ENCODE results near the gene RNF144A.

DNA sequence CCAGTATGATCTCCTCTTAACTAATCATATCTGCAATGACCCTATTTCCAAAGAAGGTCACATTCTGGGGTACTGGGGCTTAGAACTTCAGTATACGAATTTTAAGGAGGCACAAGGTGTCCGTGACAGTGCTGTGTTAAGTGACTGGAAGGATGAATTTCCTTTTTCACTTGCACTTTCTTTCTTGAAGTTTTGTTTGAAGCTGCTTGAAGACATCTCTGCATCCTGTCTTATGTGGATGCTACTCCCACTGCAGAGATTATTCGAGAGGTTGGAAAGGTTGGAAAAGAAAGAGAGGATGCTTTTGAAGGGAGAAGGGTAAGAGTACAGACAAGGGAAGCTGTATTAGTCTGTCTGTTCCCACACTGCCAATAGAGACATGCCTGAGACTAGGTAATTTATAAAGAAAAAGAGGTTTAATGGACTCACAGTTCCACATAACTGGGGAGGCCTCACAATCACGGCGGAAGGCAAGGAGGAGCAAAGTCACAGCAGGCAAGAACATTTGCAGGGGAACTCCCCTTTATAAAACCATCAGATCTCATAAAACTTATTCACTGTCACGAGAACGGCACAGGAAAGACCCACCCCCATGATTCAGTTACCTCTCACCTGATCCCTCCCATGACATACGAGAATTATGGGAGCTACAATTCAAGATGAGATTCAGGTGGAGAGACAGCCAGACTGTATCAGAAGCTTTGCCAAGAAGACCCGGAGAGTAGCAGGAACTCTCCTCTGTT, 3.6 kb upstream of the RNF144A start:
- TF ChIP-seq MXD4 (CRISPR knock-in tag; IDR thresholded peaks at IDR 0.05; ENCODE audit: borderline replicate concordance) = no peak
- no peak for TF ChIP-seq MAX (CRISPR knock-in tag; IDR thresholded peaks at IDR 0.05)
- TF ChIP-seq ZNF423 (CRISPR knock-in tag; IDR thresholded peaks at IDR 0.05) = no peak
- TF ChIP-seq ESRRA (CRISPR knock-in tag; IDR thresholded peaks at IDR 0.05; ENCODE audit: borderline replicate concordance) = no peak
- no peak for TF ChIP-seq SOX15 (CRISPR knock-in tag; IDR thresholded peaks at IDR 0.05)
- no peak for TF ChIP-seq CTCF (IDR thresholded peaks at IDR 0.05)
- TF ChIP-seq NR3C1 (CRISPR knock-in tag; conservative IDR thresholded peaks at IDR 0.05; ENCODE audit: low read depth) = no peak
- TF ChIP-seq, protein P1, sequence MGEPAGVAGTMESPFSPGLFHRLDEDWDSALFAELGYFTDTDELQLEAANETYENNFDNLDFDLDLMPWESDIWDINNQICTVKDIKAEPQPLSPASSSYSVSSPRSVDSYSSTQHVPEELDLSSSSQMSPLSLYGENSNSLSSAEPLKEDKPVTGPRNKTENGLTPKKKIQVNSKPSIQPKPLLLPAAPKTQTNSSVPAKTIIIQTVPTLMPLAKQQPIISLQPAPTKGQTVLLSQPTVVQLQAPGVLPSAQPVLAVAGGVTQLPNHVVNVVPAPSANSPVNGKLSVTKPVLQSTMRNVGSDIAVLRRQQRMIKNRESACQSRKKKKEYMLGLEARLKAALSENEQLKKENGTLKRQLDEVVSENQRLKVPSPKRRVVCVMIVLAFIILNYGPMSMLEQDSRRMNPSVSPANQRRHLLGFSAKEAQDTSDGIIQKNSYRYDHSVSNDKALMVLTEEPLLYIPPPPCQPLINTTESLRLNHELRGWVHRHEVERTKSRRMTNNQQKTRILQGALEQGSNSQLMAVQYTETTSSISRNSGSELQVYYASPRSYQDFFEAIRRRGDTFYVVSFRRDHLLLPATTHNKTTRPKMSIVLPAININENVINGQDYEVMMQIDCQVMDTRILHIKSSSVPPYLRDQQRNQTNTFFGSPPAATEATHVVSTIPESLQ (CRISPR knock-in tag; IDR thresholded peaks at IDR 0.05) = no peak
- no peak for TF ChIP-seq USF2 (CRISPR knock-in tag; IDR thresholded peaks at IDR 0.05)
- no peak for TF ChIP-seq CREM (CRISPR knock-in tag; IDR thresholded peaks at IDR 0.05)
- TF ChIP-seq ELF4 (CRISPR knock-in tag; IDR thresholded peaks at IDR 0.05; ENCODE audit: low read depth) = no peak
